Epithelial cell of proximal tubule (primary cell): ENCODE results near the gene MAP1S. TPM values are rescaled to one million over a fixed set of nuclear protein-coding genes. Genes with fewer than 3 reads are reported as not detected.

Source experiments
- DNase-seq: peaks from one replicate; pipeline ENCODE4 v3.0.0-alpha.2; 2011; ENCODE audit warnings: low read depth
- H3K4me3 ChIP-seq: 2 replicates; pipeline ENCODE4 v1.5.1; 2011; ENCODE audit warnings: low read depth, mild to moderate bottlenecking, low read length
- total RNA-seq: library from RNA; depleted of rRNA; stranded (reverse); fragments of >200 nt; gene quantifications from 2 replicates; pipeline ENCODE4 v1.2.3, GENCODE V29; 2015
- TF ChIP-seq, protein P1 (sequence below): conservative IDR thresholded peaks from 2 replicates; pipeline ENCODE4 v1.5.1; 2012; ENCODE audit warnings: low read depth, mild to moderate bottlenecking, low read length

Gene MAP1S
- total RNA-seq, 1 donor from 2014 or later: 50.6 TPM

GRCh38 chr19:17685451-17686022 is 33.7 kb upstream of the MAP1S start:
- H3K4me3 ChIP-seq: no peak overlapping the region
- DNase-seq: no peak
- TF ChIP-seq, protein P1, sequence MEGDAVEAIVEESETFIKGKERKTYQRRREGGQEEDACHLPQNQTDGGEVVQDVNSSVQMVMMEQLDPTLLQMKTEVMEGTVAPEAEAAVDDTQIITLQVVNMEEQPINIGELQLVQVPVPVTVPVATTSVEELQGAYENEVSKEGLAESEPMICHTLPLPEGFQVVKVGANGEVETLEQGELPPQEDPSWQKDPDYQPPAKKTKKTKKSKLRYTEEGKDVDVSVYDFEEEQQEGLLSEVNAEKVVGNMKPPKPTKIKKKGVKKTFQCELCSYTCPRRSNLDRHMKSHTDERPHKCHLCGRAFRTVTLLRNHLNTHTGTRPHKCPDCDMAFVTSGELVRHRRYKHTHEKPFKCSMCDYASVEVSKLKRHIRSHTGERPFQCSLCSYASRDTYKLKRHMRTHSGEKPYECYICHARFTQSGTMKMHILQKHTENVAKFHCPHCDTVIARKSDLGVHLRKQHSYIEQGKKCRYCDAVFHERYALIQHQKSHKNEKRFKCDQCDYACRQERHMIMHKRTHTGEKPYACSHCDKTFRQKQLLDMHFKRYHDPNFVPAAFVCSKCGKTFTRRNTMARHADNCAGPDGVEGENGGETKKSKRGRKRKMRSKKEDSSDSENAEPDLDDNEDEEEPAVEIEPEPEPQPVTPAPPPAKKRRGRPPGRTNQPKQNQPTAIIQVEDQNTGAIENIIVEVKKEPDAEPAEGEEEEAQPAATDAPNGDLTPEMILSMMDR: no peak

DNA sequence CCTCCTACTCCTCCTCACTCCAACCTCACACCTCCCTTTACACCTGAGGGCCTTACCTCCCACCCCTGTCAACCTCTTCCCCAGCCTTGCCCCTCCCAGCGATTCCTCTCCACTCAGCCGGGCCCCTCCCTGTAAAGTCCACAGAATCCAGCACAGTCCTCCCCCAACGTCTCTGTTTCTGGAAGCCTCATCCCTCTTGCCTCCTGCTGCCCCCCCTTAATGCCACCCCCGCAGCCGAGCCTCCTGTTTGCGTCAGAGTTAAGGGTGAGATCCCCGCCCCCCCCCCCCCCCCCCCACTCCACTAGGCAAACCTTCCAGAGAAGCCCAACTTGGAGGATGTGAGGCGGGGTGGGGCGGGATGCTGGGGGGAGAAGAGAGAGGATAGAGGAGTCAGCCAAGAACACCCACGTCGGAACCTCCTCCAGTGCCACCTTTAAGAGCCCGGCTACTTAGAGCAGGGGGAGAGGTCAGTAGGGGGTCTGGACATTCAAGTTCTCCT is 33.2 kb upstream of the MAP1S start:
- no peak for DNase-seq
- H3K4me3 ChIP-seq: peak overlapping the region; percentile 37
- TF ChIP-seq, protein P1: no peak

DNA sequence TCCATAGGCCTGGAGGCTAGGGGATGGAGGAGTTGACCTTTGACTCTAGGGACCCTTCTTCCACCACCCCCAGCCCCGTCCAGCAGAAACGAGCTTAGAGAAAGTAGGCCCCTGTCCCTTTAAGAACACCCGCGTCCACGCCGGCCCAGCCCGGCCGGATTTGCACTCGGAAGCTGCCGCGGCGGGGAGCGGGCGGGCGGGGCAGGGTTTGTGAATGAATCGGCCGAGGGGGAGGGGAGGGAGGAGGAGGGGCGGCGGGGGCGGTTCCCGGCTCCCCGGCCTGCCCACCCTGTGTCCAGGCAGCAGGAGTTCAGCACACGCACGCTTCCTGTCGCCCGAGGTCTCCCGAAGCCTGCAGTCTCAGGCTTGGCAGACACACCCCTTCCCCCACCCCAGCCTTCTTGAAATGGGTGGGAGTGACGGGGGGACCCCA is 32.7 kb upstream of the MAP1S start:
- peak overlapping the region; percentile 37 for H3K4me3 ChIP-seq
- no peak for DNase-seq
- TF ChIP-seq, protein P1: no peak

- no peak for DNase-seq
- no peak overlapping the region for H3K4me3 ChIP-seq
- TF ChIP-seq, protein P1: no peak
Measured at GRCh38 chr19:17687141-17687856, 32.0 kb upstream of the MAP1S start.

GRCh38 chr19:17687857-17688784 is 31.2 kb upstream of the MAP1S start, which contains the start of gene UNC13A:
Gene UNC13A (minus strand): TSS chr19:17688354. CDS start chr19:17688199, 155 bp downstream.
- H3K4me3 ChIP-seq: peak within 1 kb of the TSS; percentile 19
- TF ChIP-seq, protein P1: no peak
- no peak for DNase-seq

GRCh38 chr19:17688853-17689595 is 30.3 kb upstream of the MAP1S start:
- TF ChIP-seq, protein P1: no peak
- DNase-seq: no peak
- H3K4me3 ChIP-seq: no peak overlapping the region
